HG03064 (cell line): Measurements from ENCODE around the gene DROSHA.
"Not testable (repeated sequence)": the region's sequence is repeated elsewhere in the genome, so short reads cannot be mapped to it uniquely, and the experiment has no call there.

Experiments
- ATAC-seq: cut with Tn5 transposase; IDR thresholded peaks from one replicate; pipeline ENCODE4 v1.9.1; 2021; ENCODE audit warnings: low read depth; ENCODE audit not compliant: unreplicated experiment

DROSHA gene

DNA sequence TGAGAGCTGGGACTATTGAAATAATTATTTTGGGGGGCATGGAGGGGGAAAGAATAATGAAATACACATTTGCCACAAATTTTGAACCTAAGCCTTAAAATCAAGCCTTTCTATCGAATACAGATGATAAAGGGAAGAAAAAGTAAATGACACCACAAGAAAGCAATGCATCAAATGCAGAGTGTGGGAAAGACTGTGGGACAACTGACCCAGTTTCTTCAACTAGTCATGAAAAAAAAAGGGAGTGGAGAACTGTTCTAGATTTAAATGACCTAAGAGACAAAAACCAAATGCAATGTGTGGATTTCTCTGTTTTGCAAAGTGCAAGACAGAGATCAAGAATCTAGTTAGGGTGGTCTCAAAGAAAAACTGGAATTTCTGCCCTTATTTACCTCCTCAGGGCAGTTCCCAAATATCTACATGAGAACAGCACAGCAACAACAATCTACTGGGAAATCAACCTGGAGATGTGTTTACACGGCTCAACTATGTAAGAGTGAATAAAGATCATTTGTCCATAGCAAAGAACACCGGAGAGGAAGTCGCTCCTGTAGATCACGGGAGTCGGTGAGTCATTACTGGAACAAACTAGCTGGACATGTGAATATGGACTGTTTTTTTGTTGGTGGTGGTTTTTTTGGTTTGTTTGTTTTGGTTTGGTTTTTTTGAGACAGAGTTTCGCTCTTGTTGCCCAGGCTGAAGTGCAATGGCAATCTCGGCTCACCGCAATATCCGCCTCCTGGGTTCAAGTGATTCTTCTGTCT is 145.9 kb downstream of the DROSHA start:
- no peak for ATAC-seq

DNA sequence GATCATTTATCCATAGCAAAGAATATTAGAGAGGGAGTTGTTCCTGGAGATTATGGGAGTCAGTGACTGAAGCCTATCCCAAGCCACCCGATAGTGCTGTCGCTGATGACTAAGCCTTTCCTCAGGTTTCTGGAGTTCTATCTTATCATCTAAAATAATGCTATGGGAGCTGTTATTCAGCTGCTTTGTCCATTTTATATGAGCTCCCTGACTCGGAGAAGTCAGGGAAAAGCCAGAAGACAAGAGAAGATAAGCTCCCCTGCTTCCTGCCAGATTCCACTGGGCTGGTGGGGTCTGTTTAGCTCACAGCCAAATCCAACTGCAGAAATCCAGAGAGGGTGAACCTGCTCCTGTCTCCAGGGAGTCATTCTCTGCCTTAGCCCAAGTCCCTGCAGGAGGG is 148.2 kb downstream of the DROSHA start:
- ATAC-seq = no peak

DNA sequence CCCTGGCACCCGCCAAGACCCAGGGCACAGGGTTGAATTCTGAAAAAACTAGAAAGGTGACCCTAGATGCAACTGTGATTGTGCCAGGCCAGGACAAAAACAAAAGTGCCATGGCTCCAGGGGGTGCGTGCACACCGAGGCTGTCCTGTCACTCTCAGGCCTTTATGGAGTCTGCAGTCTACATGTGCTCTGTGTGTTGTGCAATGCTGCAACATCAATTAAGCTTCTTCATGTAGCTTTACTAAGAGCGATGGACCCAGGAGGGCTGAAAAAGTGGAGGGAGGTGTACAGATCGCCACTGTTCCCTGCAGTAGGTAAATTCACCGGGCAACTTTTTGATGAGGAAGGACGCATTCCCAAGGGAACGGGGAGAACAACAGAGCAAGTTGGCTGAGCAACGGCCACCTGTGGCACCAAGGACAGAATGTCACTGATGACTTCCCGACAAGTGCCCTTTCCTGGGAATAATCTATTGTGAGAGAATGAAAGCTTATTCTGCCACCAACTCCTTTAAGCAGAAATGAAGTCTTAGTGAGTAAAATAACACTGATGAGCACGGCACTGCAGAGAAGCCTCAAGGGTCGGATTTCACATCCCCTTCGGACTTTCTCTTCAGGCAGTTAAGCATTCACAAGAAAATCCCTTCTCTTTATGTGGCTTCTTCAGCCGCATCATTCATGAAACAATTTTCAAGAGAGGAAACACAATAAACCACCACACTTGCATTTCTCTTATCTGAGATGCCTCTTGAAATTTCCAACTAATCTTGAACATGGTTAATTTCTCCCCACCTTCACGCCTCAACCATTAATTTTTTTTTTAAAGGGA is 149.6 kb downstream of the DROSHA start:
- no peak for ATAC-seq

- ATAC-seq = no peak
These were observed 150.6 kb downstream of the DROSHA start for GRCh38 chr5:31381299-31381698.

- ATAC-seq = no peak
These were observed 151.8 kb downstream of the DROSHA start for GRCh38 chr5:31380049-31380448.

DNA sequence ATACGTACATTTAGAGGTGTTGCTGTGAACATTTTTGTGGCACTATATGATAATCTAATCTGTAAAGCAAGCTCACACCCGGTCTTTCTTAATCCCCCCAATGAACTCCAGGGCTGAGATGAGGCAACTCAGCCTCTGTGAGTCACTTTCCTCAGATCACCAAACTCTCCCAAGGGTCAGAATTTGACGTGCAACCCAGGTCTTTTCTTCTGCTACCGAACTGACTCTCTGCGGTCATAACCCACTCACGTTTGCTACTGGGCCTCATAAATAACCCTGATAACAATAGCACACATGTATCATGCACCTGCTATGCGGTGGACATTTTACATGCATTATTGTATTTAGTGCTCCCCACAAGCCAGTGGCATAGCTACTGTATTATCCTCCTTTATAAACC is 153.1 kb downstream of the DROSHA start:
- no peak for ATAC-seq

GRCh38 chr5:31378136-31378535 is 153.8 kb downstream of the DROSHA start:
- ATAC-seq = no peak

- no peak for ATAC-seq
These were observed 154.5 kb downstream of the DROSHA start for GRCh38 chr5:31377274-31377946.

DNA sequence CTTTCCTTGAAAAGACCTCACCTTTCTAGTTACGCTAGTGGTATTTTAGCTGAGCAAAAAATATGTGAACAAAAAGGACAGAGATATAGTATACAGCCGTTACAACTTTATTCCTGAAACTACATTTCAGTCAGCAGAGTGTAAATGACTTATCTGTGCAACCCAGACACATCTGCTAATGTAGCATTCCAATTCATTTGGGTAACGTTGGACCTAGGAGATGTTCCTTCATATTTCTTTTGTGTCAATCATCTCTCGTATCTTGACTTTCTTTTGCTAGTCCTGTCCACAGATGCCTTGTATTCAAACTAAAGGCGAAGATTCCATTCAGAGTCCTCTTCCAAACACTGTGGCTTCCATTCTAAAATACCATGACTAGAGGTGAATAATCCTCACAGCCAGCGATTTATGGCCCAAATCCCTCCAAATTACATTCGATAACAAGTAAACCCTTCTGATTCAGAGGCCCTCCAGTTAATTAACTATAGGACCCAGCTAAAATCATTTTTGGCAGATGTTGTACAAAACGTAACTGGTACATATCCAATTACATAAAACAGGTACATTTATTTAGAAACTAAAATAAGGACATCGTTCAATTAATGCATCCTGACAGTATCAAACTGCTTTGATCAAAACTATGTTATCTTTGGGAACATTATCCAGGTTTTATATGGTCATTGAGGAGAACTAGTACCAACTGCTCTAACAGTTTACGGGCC is 155.7 kb downstream of the DROSHA start:
- ATAC-seq = no peak

DNA sequence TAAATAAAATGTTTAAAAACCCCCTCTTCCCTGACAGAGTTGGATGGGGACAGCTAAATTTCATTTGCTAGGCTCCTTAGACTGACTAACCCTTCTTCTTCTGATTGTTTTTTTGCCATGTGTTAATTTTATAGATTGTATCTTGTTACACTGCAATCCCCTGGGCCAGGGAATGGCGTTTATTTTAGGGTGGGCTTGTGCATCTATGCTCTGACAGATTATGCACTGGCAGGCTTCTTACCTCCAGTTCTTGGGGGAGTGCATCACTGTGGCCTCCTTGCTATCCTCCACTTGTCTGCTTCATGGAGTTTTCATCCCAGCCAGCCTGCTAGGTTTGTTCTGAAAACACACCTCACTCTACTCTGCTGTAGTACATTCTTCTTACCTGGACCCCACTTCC is 159.8 kb downstream of the DROSHA start:
- no peak for ATAC-seq

DNA sequence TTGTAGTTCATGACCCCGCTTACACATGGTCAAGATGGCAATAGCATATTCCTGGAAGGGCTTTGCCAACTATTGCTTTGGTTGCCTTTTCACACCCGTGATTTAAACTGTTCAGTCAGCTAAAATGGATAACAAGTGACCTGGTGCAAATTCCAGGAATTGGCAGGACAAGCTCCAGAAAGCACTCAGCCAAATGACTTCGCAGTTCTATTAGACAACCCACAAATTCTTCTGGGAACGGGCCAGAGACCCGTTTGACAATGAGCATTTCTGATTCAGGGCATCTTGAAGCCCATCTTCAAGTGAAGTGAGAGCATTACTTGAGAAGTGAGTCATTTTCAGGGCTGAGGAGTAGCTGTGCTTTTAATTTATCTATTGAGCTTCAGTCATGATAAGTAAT is 165.0 kb downstream of the DROSHA start:
- no peak for ATAC-seq

GRCh38 chr5:31365776-31366175 is 166.1 kb downstream of the DROSHA start:
- no peak for ATAC-seq

DNA sequence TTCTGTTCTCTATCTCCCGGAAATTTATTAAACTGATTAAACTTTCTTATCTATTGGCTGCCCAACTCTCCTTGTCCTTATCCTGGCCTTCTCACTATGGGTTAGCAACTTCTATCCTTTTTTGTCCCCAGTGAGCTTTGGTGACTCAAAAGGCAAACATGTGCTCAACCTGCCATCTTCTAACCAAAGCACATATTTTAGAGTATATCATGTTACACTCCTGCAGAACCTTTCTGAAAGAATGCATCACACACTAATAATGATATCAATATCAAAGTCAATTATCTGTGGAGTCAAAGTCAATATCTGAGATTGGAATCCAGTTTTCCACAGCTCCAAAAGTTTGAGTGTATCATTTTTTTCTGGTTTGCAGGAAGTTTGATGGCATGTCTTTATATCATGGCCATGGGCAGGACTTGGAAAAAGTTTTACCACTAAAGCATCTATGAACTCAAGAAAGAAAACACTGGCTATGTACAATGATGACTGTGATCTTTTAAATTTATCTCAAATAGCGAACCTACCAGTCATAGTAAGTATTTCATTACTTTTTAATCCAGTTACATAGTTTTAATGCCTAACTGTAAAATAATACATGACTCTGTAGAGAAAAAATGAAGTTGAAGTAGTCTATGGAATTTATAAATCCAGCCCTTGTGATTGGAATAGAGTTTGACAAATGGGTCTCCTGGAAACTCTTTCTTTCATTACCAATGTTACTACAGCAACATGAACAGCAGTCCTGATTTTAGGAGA is 166.8 kb downstream of the DROSHA start:
- ATAC-seq = no peak

- ATAC-seq = no peak
These were observed 168.8 kb downstream of the DROSHA start for GRCh38 chr5:31362931-31363568.

GRCh38 chr5:31362529-31362900 is 169.4 kb downstream of the DROSHA start:
- ATAC-seq = no peak

DNA sequence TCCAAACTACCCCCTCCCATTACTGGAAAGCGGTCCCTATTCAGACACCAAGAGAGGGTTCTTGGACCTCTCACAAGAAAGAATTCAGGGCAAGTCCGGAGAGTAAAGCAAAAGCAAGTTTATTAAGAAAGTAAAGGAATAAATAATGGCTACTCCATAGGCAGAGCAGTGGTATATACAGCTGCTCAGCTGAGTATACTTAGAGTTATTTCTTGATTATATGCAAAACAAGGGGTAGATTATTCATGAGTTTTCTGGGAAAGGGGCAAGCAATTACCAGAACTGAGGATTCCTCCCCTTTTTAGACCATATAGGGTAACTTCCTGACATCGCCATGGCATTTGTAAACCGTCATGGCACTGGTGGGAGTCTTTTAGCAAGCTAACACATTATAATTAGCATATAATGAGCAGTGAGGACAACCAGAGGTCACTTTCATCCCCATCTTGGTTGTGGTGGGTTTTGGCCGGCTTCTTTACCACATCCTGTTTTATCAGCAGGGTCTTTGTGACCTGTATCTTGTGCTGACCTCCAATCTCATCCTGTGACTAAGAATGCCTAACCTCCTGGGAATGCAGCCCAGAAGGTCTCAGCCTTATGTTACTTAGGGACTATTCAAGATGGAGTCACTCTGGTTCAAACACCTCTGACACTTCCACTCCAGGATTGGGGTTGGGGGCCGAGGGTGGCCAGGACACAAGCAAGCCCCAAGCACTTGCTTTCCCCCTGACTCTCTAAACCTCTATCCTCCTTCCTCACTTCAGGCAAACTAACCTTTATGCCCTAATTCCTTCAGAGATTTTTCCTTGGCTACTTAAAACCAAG is 170.0 kb downstream of the DROSHA start:
- not testable (repeated sequence) for ATAC-seq

DNA sequence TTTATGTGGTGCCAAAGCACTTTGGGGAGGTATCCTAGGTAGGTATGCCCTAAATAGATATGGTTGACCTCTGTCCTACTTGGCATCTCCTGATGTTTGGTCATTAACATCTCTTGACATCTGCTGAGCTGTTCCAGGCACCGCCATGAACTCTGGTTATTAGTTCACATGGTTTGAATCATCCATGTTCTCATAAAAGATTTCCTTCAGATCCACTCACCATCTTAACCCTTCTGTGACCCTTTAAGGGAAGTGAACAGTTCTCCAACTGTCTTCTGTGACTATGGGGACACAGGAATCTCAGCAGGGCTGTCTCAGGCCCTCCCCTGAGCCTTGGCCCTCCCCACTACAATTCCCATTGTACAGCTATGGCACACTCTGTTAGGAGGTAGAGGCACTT is 170.7 kb downstream of the DROSHA start:
- no peak for ATAC-seq

- ATAC-seq = no peak
These were observed 172.1 kb downstream of the DROSHA start for GRCh38 chr5:31359839-31360238.

DNA sequence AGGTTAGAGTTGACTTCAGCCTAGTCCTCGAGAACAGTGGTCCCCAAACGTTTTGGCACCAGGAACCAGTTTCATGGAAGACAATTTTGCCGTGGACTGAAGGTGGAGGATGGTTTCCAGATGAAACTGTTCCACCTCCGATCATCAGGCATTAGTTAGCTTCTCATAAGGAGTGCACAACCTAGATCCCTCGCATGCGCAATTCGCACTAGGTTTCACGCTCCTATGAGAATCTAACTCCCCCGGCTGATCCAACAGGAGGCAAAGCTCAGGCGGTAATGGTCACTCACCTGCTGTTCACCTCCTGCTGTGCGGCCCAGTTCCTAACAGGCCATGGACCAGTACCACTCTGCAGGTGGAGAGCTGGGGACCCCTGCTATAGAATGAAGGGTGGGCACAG is 174.9 kb downstream of the DROSHA start:
- ATAC-seq = no peak
